Keratinocyte (primary cell): Measurements from ENCODE around the gene URM1.

ENCODE experiments used
- EZH2 ChIP-seq: IDR thresholded peaks from one replicate; pipeline ENCODE4 v1.6.1; 2012; ENCODE audit warnings: inconsistent platforms, mild to moderate bottlenecking, low read length, moderate library complexity
- TF ChIP-seq, protein P1 (sequence below), 3 experiments: IDR thresholded peaks in 1 of 3; conservative IDR thresholded peaks in 1 of 3; optimal IDR thresholded peaks in 1 of 3; 2 replicates in 2 of 3; 3 replicates in 1 of 3; pipeline versions ENCODE3 to v1.5.1; 2011; ENCODE audit warnings: low read length in 3 of 3, mild to moderate bottlenecking in 3 of 3, moderate library complexity in 2 of 3, control low read depth in 1 of 3, inconsistent platforms in 1 of 3; ENCODE audit not compliant: insufficient read depth in 2 of 3; ENCODE audit errors: extremely low read depth in 1 of 3

GRCh38 chr9:128358861-128359260, 12.3 kb upstream of the URM1 start:
- TF ChIP-seq, protein P1, sequence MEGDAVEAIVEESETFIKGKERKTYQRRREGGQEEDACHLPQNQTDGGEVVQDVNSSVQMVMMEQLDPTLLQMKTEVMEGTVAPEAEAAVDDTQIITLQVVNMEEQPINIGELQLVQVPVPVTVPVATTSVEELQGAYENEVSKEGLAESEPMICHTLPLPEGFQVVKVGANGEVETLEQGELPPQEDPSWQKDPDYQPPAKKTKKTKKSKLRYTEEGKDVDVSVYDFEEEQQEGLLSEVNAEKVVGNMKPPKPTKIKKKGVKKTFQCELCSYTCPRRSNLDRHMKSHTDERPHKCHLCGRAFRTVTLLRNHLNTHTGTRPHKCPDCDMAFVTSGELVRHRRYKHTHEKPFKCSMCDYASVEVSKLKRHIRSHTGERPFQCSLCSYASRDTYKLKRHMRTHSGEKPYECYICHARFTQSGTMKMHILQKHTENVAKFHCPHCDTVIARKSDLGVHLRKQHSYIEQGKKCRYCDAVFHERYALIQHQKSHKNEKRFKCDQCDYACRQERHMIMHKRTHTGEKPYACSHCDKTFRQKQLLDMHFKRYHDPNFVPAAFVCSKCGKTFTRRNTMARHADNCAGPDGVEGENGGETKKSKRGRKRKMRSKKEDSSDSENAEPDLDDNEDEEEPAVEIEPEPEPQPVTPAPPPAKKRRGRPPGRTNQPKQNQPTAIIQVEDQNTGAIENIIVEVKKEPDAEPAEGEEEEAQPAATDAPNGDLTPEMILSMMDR (optimal IDR thresholded peaks at IDR 0.05 in 1 of 3, IDR thresholded peaks at IDR 0.05 in 1 of 3, conservative IDR thresholded peaks at IDR 0.05 in 1 of 3; ENCODE audit: extremely low read depth in 1 of 3, insufficient read depth in 2 of 3, low read length in 3 of 3), result no peak
- TF ChIP-seq EZH2, result no peak
